Hematopoietic multipotent progenitor cell treated with erythropoietin and hydrocortisone succinate and interleukin-3 and kit ligand, for 17 days (in vitro differentiated cells): ENCODE results near the gene JMJD1C.

ENCODE experiments used
- DNase-seq: peaks from one replicate; pipeline ENCODE4 v3.0.0-alpha.2; 2015; ENCODE audit warnings: low spot score

Gene JMJD1C

DNA sequence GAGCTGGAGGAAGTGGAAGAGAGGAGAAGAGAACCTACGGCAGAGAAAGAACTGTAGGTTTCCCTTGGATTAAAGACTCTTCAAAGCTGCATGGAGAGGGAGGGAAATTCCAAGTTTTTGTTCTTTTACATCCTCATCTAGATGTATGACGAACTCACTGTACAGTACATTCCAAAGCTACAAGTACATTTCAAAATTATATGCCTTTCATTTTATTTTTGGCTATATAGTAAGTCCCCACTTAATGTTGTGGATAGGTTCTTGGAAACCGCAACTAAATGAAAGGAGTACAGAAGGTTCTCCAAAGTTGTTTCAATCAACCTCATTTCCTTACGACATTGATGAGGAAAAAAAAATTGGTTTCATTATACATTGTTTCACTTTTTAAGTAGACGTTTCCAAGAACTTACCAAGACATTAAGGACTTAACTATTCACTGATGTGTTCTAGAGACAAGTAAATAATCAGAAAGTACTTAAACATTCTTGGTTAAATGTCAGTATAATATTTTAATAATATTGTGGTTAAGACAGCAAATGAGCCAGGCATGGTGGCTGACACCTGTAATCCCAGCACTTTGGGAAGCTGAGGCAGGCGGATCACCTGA is 16.1 kb upstream of the JMJD1C start:
- no peak for DNase-seq

DNA sequence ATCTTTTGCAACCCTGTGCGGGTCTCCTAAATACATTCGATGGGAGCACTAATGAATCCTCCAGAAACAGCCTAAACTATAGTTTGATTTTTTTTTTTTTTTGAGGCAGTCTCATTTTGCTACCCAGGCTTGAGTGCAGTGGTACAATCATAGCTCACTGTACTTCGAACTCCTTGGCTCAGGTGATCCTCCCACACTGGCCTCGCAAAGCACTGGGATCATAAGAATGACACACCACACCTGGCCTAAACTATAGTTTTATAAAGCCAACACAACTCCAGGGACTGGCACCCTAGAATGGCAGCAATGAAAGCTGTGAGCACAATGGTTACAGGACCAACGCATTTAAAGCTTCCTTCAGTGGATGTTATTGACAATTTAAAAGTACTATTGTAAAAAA is 14.5 kb upstream of the JMJD1C start:
- no peak for DNase-seq

DNA sequence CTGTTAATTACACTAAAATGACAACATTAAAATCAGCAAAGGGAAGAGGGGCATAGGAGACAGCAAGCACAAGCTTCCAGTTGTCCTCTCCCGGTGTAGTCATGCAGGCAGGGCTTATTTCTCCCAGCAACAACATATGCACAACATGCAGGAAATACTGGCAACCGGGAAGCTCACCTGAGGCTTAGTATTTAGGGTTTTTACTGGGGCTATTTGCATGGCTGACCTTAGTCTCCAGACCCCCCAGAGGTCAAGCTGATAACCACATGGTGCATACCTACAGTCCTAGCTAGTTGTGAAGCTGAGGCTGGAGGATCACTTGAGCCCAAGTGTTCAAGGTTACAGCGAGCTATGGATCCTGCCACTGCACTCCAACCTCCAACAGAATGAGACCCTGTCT is 12.8 kb upstream of the JMJD1C start:
- no peak for DNase-seq

DNA sequence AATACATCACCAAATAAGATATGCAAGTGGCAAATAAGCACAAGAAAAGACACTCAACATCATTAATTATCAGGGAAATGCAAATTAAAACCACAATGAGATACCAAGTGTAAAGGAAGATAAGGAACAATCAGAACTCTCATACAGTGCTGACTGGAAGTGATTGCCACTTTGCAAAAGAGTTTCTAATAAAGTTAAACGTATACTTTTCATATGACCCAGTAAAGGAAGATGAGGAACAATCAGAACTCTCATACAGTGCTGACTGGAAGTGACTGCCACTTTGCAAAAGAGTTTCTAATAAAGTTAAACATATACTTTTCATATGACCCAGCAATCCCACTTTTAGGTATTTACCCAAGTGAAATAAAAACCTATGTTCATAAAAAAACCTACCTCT is 12.2 kb upstream of the JMJD1C start:
- no peak for DNase-seq

DNA sequence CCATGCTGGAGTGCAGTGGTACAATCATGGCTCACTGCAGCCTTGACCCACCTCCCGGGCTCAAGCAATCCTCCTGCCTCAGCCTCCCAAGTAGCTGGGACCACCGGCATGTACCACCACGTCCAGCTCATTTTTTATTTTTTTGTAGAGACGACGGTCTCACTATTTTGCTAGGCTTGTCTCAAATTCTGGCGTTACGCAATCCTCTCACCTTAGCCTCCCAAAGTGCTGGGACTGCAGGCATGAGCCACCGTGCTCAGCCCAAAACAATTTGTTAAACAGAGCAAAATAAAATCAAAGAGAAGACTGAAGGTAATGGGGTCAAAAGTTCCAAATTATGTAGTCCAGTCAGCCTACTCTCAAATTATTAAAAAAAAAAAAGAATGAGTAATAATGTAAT is 8.7 kb upstream of the JMJD1C start:
- DNase-seq = no peak

DNA sequence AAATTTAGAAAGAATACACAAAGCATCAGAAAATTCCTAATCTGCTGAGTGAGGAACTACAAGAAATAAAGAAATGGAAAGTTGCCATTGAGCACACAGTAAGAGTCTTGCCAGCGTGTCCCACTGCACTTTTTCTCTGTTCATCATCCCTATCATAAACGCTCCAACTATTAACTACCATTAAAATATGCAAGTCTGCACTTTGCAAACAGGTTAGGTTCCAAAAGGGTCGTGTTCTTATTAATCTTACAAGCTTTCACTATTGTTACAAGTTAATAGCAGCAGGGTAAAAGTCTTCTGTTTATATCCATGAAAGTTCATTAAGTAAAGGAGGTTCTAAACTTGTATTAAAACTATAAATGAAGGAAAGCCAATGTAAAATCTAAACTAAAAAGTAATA is 5.2 kb upstream of the JMJD1C start:
- DNase-seq = no peak

DNA sequence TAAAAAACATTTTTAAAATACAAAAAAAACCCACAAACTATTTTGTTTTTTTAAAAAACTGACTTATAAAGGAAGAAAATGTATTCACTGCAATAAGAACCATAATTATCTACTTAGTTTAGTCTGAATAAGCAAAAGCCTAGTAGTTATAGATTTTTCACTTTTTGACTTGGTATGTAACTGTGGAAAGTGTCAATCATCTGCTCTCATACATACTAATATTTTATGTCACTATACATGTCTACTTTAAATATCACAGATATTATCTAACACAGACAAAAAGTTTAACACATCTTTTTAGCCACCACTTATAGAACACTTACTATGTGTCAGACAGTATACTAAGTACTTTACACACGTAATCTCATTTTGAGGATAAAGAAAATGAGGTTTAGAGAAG is 3.2 kb upstream of the JMJD1C start:
- DNase-seq = no peak

DNA sequence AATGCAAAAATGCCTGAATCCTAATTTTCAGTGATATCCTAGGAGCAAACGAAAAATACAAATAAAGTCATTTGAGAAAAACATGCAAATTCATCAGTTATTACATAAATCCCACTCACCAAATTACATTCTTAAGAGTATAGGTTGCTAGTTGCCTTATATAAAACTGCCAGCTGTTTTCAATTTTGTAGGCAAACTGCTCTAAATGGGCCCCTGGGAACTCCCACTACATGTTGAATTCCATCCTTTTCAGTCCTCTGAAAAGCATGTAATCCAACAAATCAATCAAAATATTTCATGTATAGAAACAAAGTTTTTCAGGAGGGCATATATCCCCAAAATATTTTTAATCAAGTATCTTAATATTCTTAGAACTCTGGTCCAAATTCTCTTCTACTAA is 2.1 kb upstream of the JMJD1C start:
- DNase-seq = no peak

DNA sequence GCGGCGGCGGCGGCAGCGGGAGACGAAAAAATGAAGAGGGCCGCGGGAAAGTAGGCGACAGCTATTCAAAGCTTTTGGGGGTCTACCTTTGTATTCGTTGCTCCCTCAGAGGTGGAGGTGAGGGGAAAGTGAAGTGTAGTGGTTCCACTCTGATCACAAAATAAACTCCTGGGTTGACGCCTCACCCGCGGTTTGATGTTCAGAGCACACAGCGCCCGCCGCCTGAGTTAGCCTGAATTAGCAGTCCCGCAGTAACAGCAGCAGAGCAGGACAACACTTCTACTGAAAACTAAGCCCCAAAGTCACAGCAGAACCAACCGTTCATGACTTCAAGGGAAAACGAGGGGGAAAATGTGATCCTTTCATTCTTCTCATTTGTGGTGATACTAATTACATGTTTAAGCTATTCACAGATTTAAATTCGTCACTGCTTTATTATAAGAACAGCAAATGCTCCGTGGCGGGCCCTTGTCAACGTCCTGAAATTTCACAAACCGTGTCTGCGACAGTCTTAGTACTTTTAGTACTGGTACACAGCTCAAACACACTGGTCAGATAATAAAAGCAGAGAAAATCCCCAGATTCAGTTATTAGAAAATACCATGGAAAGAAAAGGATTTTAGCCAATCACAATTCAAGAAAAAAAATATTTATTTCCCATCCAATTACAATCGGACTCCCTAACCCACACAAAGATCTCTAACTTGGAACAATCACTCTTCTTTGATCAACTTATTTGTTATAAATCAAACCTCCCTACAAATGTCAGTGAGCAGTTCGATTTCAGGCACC is 563 bp upstream of the JMJD1C start:
- peak; percentile 55 for DNase-seq

DNA sequence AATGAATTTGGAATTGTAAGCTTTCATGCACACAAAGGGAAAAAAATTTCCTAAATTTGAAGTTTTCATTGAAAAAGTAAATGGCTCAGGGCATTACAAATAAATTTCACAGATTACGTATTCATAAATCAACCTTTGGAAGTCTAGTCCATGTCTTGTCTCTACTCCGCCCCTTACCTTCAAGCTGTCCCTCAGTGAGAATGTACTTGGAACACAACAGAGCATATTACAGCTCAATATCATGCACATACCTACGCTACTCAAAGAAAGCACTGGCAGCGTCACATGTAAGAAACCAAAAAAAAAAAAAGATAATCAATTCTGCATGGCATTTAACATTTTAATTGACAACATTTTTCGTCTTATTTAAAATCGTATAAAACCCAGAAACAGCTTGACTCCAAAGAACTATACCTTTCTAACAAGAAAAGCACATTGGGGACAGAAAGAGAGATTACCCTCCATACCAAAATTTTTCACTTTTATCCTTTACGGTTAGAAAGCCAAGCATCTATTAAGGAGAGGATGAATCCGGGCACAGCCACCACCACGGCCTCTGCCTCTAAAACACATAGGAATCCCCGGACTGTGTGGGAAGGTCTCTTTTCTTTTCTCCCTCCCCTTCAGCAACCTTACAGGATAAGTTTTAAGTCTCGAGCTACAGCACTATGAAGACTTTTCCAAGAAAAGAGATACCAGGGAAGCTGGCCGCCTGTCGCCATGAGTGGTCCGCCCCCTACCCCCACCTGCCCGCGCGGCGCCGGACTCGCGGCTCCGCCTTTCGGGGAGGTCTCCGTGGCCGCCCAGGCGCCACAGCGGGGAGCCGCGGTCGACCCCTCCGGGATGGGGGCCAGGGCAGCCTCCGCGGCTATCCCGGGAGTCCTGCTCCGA is 1.1 kb downstream of the JMJD1C start:
- no peak for DNase-seq

DNA sequence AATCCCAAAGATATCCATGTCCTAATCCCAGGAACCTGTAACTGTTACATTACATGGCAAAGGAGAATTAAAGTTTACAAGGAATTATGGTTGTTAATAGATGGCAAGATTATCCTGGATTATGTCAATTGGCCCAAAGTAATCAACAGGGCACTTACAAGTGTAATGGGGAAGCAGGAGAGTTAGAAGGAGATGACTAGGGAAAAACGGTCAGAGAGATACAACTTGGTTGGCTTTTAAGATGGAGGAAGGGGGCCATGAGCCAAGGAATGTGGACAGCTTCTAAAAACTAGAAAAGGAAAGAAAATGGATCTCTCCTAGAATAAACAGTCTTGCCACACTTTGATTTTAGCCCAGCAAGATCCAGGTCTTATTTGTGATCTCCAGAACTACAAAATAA is 3.3 kb downstream of the JMJD1C start:
- no peak for DNase-seq

DNA sequence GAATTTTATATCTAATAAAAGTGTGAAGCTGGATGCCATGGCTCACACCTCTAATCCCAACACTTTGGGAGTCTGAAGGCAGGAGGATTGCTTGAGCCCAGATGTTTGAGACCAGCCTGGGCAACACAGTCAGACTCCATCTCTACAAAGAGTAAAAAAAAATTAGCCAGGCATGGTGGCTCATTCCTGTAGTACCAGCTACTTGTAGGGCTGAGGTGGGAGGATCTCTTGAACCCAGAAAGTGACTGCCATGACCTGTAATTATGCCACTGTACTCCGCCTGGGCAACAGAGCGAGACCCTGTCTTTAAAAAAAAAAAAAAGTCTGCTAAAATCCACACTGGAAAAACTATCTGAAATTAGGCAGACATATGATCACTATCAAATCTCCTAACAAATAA is 7.6 kb downstream of the JMJD1C start:
- no peak for DNase-seq

DNA sequence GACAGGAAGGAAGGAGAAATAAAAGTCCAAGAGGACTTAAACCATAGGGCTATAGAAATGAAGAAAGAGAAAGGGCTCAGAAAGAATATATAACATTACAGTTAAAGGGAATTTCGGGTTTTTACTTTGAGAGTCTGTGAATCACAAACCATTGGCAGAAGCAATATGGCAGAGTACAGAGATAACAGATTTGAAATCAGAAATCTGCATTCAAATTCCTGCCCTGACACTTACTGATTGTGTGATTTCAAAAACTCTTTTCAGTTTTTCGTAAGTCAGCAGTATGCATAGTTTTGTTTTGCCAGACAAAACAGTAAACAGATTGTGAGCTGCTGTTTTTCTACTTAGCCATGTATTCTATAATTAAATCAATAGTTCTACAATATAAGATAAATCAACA is 8.2 kb downstream of the JMJD1C start:
- no peak for DNase-seq

DNA sequence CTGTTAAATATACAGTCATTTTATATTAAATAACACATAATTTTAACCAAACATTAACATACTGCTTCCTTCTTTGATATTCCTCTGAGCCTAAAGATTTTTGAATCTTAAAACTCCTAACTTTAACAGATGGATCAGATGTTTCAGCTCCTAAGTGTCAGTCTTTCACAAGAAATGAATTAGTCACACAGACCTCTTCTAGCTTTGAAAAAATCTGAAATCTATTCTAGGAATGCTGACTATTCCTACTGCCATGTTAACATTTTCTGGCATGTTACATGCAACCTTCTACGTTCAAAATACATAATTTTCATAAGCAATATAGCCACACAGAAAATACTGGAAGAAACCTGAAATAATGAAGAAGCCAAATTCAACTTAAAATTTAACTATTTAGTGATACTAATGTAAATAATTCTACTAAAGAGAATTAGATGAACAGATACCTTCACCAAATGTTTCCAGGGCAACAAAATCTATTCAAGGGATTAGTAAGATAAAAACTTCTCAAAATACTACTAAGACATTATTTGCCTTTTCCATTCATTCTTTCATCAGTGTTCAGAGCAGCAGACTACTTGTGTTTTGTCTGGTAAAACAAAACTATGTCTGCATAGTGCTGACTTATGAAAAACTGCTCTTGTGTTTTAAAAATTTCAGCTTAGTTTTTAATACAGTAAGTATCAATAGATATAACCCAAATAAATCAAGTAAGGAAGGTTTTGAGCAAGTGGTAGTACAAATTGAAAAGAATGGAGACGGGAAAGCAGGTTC is 9.2 kb downstream of the JMJD1C start:
- no peak for DNase-seq

DNA sequence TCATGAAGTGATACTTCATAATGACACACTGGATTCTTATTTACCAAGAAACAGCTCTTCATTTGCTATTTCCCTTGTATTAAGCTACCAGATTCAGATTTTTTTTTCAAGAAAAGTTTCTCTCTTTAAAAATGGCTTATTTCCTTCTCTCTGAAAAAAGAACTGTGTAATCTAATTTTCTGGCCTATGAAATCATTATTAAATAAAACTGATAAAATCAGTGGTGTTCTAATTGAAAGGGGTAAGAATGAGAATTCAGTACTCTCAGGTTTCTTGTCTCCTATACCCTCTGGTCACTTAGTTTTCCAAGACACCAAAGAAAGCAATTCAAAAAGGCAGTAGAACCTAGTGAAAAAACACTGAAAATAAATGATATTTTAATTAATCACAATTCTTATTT is 10.3 kb downstream of the JMJD1C start:
- DNase-seq = no peak

DNA sequence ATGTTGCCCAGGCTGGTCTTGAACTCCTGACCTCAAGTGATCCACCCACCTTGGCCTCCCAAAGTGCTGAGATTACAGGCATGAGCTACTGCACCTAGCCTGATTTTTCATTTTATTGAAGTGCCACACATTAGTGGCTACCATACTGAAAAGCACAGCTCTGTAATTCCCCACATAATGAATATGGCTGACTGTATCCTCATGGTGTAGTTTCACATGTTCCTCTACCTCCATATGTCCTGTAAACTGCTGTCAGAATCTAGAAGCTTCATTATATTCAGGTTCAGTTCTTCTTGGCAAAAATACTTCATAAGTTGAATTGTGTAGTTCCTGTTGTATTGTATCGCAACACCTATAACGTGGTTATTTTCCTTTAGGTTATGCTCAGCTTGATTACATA is 11.1 kb downstream of the JMJD1C start:
- DNase-seq = no peak

DNA sequence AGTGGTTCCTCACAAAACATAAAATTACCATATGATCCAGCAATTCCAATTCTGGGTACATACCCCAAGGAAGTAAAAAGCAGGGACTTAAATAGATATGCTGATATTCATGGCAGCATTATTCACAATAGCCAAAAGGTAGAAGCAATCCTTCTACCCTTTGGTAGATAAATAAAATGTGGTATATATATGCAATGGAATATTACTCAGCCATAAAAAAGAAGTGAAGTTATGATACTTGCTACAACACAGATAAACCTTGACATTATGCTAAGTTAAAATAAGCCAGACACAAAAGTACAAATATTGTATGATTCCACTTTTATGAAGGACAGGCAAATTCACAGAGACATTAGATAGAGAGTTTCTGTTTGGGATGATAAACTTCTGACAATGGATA is 13.3 kb downstream of the JMJD1C start:
- DNase-seq = no peak

DNA sequence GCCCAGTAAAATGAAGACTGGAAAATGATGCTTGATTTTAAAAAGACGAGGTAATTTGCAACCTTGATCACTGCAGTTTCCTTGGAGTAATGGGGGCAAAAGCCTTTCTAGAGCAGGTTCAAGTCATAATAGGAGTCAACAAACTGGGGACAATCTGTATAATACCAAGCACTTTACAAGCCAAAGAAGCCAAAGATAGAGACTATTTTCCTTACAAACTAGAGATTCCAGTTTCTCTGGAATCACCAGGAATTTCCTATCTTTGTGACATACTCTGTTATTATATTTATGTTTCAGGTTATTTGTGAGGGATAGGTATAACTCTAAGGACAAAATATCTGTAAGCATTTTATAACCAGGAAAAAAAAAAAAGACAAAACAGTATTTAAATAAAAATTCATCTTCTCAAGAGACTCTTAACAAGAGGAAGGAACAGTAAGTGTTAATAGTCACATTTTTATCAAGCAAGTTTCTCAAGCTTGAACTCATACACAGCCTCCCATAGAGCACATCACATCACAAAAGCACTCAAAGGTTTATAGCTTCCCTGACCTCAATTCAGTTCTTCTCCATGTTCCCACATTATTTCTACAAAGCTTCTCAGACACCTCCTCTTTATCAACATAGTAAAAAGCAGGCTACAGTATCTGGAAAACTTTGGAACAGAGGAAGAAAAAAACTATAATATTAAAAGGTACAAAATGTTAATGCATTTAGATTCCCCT is 18.9 kb downstream of the JMJD1C start:
- no peak for DNase-seq

DNA sequence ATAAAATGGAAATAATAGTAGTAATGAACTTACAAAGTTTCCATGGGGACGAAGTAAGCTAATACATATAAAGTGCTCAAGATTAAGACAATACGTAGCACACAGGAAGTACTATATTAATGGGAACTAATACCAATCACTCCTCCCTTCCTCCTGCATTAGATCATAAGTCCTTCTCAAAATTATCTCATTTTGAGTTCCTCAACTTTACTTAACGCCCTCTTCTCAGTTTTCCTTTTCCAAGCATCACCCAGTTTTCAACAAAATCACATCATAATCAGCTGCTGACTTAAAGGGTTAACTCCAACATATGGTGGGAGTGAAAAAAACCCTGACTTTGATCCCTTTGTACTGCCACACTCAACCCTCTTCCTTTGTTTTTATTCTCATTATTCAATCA is 24.4 kb downstream of the JMJD1C start:
- no peak for DNase-seq

DNA sequence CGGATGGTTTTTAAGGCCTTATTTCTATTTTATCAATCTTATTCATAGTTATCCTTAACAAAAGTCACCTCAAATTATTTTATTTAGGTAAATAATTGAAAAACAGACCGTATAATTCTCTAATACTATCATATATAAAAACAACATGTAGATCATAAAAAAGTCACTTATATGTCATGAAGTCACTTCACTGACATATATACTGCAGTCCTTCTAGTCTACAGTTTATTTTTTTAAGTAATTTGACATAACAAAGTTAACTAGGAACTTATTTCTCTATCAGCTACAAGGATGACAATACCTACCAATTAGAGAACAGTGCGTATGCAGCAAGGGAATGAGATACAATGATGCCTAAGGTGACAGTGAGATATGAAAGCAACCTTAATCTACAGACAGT is 26.2 kb downstream of the JMJD1C start:
- DNase-seq = no peak
